Measurements from ENCODE around the gene RCE1.

GRCh38 chr11:66881451-66881835, 38.2 kb downstream of the RCE1 start:
- TF ChIP-seq CTCF (conservative IDR thresholded peaks at IDR 0.05), result no peak
- no peak for TF ChIP-seq ZFX (IDR thresholded peaks at IDR 0.05)

All from C4-2B (cell line).